ENCODE measurements around the gene RAB5IF.

Gene RAB5IF

GRCh38 chr20:36653456-36653855, 47.9 kb downstream of the RAB5IF start:
- Histone ChIP-seq H3K4me3 (ENCODE audit: insufficient read depth, low read length, poor library complexity, severe bottlenecking) (no peak overlapping the region), H3K27me3 (ENCODE audit: low read length) (no peaks in the 10 kb centered on the region), H3K36me3 (ENCODE audit: low read length) (no peaks in the 10 kb centered on the region), H4K20me1 (ENCODE audit: low read depth, low read length) (no peaks in the 10 kb centered on the region), H3K79me2 (ENCODE audit: insufficient read depth, low read length) (no peaks in the 10 kb centered on the region), H2AFZ (ENCODE audit: low read depth, low read length, severe bottlenecking) (no peak overlapping the region), H3K9me2 (replicated peaks; ENCODE audit: insufficient read depth, low read length) (no peaks in the 10 kb centered on the region), H3K4me2 (ENCODE audit: low read depth, low read length, poor library complexity, severe bottlenecking) (no peak overlapping the region), H3F3A (ENCODE audit: insufficient read depth) (no peaks in the 10 kb centered on the region), H3K9me3 (ENCODE audit: insufficient read depth, low read length) (no peaks in the 10 kb centered on the region), H3K27ac (ENCODE audit: low read depth, low read length) (no peak overlapping the region), H3K9ac (ENCODE audit: low read length) (no peak overlapping the region)
- TF ChIP-seq EZH2phosphoT487 (conservative IDR thresholded peaks at IDR 0.05; ENCODE audit: low read length), result no peak
- no peak for TF ChIP-seq CTCF (IDR thresholded peaks at IDR 0.05; ENCODE audit: insufficient read depth, low read length, poor library complexity, severe bottlenecking)

GRCh38 chr20:36654506-36654905, 48.9 kb downstream of the RAB5IF start:
- no peaks in the 10 kb centered on the region for H3K9me2 ChIP-seq (replicated peaks; ENCODE audit: insufficient read depth, low read length)
- H3F3A ChIP-seq (ENCODE audit: insufficient read depth), result no peaks in the 10 kb centered on the region
- H3K36me3 ChIP-seq (ENCODE audit: low read length), result no peaks in the 10 kb centered on the region
- H3K4me3 ChIP-seq (ENCODE audit: insufficient read depth, low read length, poor library complexity, severe bottlenecking), result no peak overlapping the region
- TF ChIP-seq EZH2phosphoT487 (conservative IDR thresholded peaks at IDR 0.05; ENCODE audit: low read length), result no peak
- TF ChIP-seq CTCF (IDR thresholded peaks at IDR 0.05; ENCODE audit: insufficient read depth, low read length, poor library complexity, severe bottlenecking), result no peak
- H4K20me1 ChIP-seq (ENCODE audit: low read depth, low read length), result no peaks in the 10 kb centered on the region
- no peaks in the 10 kb centered on the region for H3K9me3 ChIP-seq (ENCODE audit: insufficient read depth, low read length)
- H3K27ac ChIP-seq (ENCODE audit: low read depth, low read length), result no peak overlapping the region
- no peaks in the 10 kb centered on the region for H3K79me2 ChIP-seq (ENCODE audit: insufficient read depth, low read length)
- H3K9ac ChIP-seq (ENCODE audit: low read length), result no peak overlapping the region
- H3K27me3 ChIP-seq (ENCODE audit: low read length), result no peaks in the 10 kb centered on the region
- H2AFZ ChIP-seq (ENCODE audit: low read depth, low read length, severe bottlenecking), result no peak overlapping the region
- no peak overlapping the region for H3K4me2 ChIP-seq (ENCODE audit: low read depth, low read length, poor library complexity, severe bottlenecking)

- no peaks in the 10 kb centered on the region for H4K20me1 ChIP-seq (ENCODE audit: low read depth, low read length)
- no peak overlapping the region for H3K27ac ChIP-seq (ENCODE audit: low read depth, low read length)
- no peak overlapping the region for H3K4me2 ChIP-seq (ENCODE audit: low read depth, low read length, poor library complexity, severe bottlenecking)
- H3K79me2 ChIP-seq (ENCODE audit: insufficient read depth, low read length), result no peaks in the 10 kb centered on the region
- no peaks in the 10 kb centered on the region for H3K36me3 ChIP-seq (ENCODE audit: low read length)
- H3K9me3 ChIP-seq (ENCODE audit: insufficient read depth, low read length), result no peaks in the 10 kb centered on the region
- H3F3A ChIP-seq (ENCODE audit: insufficient read depth), result no peaks in the 10 kb centered on the region
- no peaks in the 10 kb centered on the region for H3K27me3 ChIP-seq (ENCODE audit: low read length)
- no peak overlapping the region for H2AFZ ChIP-seq (ENCODE audit: low read depth, low read length, severe bottlenecking)
- H3K4me3 ChIP-seq (ENCODE audit: insufficient read depth, low read length, poor library complexity, severe bottlenecking), result no peak overlapping the region
- no peak for TF ChIP-seq EZH2phosphoT487 (conservative IDR thresholded peaks at IDR 0.05; ENCODE audit: low read length)
- no peak for TF ChIP-seq CTCF (IDR thresholded peaks at IDR 0.05; ENCODE audit: insufficient read depth, low read length, poor library complexity, severe bottlenecking)
- H3K9ac ChIP-seq (ENCODE audit: low read length), result no peak overlapping the region
- H3K9me2 ChIP-seq (replicated peaks; ENCODE audit: insufficient read depth, low read length), result no peaks in the 10 kb centered on the region
Measured at GRCh38 chr20:36655004-36655403, 49.4 kb downstream of the RAB5IF start.
